K562 (cell line): ENCODE measurements around the gene SYT1. TPM values are rescaled to one million over a fixed set of nuclear protein-coding genes. Genes with fewer than 3 reads are reported as not detected.

Experiments used
- ATAC-seq: fragments of 200-7000 bp; cut with Tn5 transposase; 3 replicates; pipeline ENCODE4 v1.9.1; 2020; ENCODE audit warnings: moderate library complexity
- BruUV-seq: library from RNA; stranded (reverse); fragments of 400-500 nt; replicated peaks from 2 replicates; lab custom pipeline; 2021; lab: Mats Ljungman, UMichigan
- CTCF ChIA-PET: fragments of 300-600 bp; formaldehyde crosslinking; extraction: SDS; loops from one replicate; lab custom pipeline; 2021; ENCODE audit warnings: low intra/inter-chr PET ratio; lab: Yijun Ruan, JAX
- POLR2A ChIA-PET: fragments of 300-600, 350-650 bp; sonication (Branson Sonifier 250); formaldehyde crosslinking; extraction: SDS; loops from one replicate; lab custom pipeline; 2021; ENCODE audit warnings: antibody characterized with exemption, inconsistent platforms; lab: Yijun Ruan, JAX
- DNase-seq, 4 experiments: peaks; one replicate each; pipeline versions ENCODE4 v3.0.0 to v3.0.0-alpha.2; 2011 to 2018; ENCODE audit warnings: low spot score in 3 of 4, mixed read lengths in 3 of 4; ENCODE audit errors: extremely low read depth in 1 of 4
- FAIRE-seq: peaks from 2 replicates; lab custom pipeline; 2011; peaks lifted over from hg19 to GRCh38; lab: Jason Lieb, UNC
- H2AFZ ChIP-seq: 2 replicates; pipeline ENCODE4 v1.6.0; 2011; ENCODE audit warnings: low read depth, low read length, control low read depth, inconsistent platforms
- H3K27ac ChIP-seq: fragments of 200-600 bp; 3 replicates; pipeline ENCODE4 v1.8.0; 2011; ENCODE audit warnings: low read depth, mild to moderate bottlenecking, control low read depth, inconsistent platforms, low read length, moderate library complexity, mixed read lengths; ENCODE audit errors: extremely low read depth
- H3K27me3 ChIP-seq, 2 experiments: fragments of 300-600 bp in 1 of 2; 2 replicates in 1 of 2; 3 replicates in 1 of 2; pipeline versions ENCODE4 v1.6.0 to v1.8.0; 2011; ENCODE audit warnings: inconsistent platforms in 2 of 2, low read length in 2 of 2, mild to moderate bottlenecking in 1 of 2, mixed read lengths in 1 of 2, moderate library complexity in 1 of 2; ENCODE audit not compliant: control insufficient read depth in 2 of 2, insufficient read depth in 2 of 2
- H3K36me3 ChIP-seq: fragments of 300-600 bp; 3 replicates; pipeline ENCODE4 v1.8.0; 2011; ENCODE audit warnings: mild to moderate bottlenecking, low read length, inconsistent platforms; ENCODE audit not compliant: control insufficient read depth, insufficient read depth
- H3K4me1 ChIP-seq, 2 experiments: fragments of 200-600 bp in 1 of 2; replicated peaks in 1 of 2; 2 replicates in 1 of 2; 3 replicates in 1 of 2; pipeline versions ENCODE4 v1.5.1 to v1.8.0; 2011; ENCODE audit warnings: inconsistent platforms in 2 of 2, low read length in 2 of 2, mild to moderate bottlenecking in 1 of 2, mixed read lengths in 1 of 2, moderate library complexity in 1 of 2; ENCODE audit not compliant: control insufficient read depth in 2 of 2, insufficient read depth in 2 of 2
- H3K4me2 ChIP-seq: 2 replicates; pipeline ENCODE4 v1.6.1; 2011; ENCODE audit warnings: low read length, control low read depth, inconsistent platforms, mixed read lengths; ENCODE audit not compliant: insufficient read depth
- H3K4me3 ChIP-seq: fragments of 200-600 bp; sonication (generic), shearing (Covaris generic); 2 replicates; pipeline ENCODE4 v1.5.1; 2016; ENCODE audit warnings: control low read depth, inconsistent platforms
- H3K79me2 ChIP-seq: fragments of 200-600 bp; 3 replicates; pipeline ENCODE4 v1.8.0; 2011; ENCODE audit warnings: low read length, inconsistent platforms; ENCODE audit not compliant: control insufficient read depth, insufficient read depth
- H3K9ac ChIP-seq, 2 experiments: 2 replicates each; pipeline versions ENCODE4 v1.6.0 to v1.6.1; 2011; ENCODE audit warnings: low read depth in 2 of 2, low read length in 2 of 2, control low read depth in 1 of 2, inconsistent platforms in 1 of 2, mild to moderate bottlenecking in 1 of 2, mixed read lengths in 1 of 2; ENCODE audit not compliant: insufficient read depth in 1 of 2
- H3K9me1 ChIP-seq: one replicate; pipeline ENCODE4 v1.6.0; 2011; ENCODE audit warnings: inconsistent platforms, mild to moderate bottlenecking, low read length, moderate library complexity; ENCODE audit not compliant: control insufficient read depth, insufficient read depth
- H3K9me3 ChIP-seq: replicated peaks from 2 replicates; pipeline ENCODE4 v1.5.1; 2011; ENCODE audit warnings: low read depth, low read length, inconsistent platforms; ENCODE audit not compliant: control insufficient read depth, insufficient read depth
- H4K20me1 ChIP-seq: replicated peaks from 2 replicates; pipeline ENCODE4 v1.6.1; 2011; ENCODE audit warnings: low read length, inconsistent platforms, mixed read lengths; ENCODE audit not compliant: control insufficient read depth, insufficient read depth
- EZH2 ChIP-seq: IDR thresholded peaks from 2 replicates; pipeline ENCODE4 v1.6.1; 2012; ENCODE audit warnings: low read depth, mild to moderate bottlenecking, inconsistent platforms, low read length, borderline replicate concordance
- HMBOX1 ChIP-seq: sonication (generic); IDR thresholded peaks from 2 replicates; pipeline ENCODE4 v1.6.1; 2016
- HOMEZ ChIP-seq: fragments of 250-450 bp; sonication (Bioruptor Pico); IDR thresholded peaks from 2 replicates; pipeline ENCODE4 v1.4.0; 2020; ENCODE audit warnings: mild to moderate bottlenecking, moderate library complexity
- LARP7 ChIP-seq: fragments of 450-650 bp; IDR thresholded peaks from 2 replicates; pipeline ENCODE4 v1.6.1; 2016
- MCM3 ChIP-seq: fragments of 450-650 bp; IDR thresholded peaks from 2 replicates; pipeline ENCODE4 v1.6.1; 2016
- MIER1 ChIP-seq: fragments of 450-650 bp; IDR thresholded peaks from 2 replicates; pipeline ENCODE4 v1.6.1; 2016; ENCODE audit warnings: antibody characterized with exemption, mild to moderate bottlenecking, low read depth
- NRF1 ChIP-seq, 2 experiments: fragments of 450-650 bp; IDR thresholded peaks in 1 of 2; conservative IDR thresholded peaks in 1 of 2; 2 replicates each; pipeline ENCODE4 v1.6.1; 2014; ENCODE audit warnings: mild to moderate bottlenecking in 2 of 2
- PHF20 ChIP-seq: fragments of 450-650 bp; IDR thresholded peaks from 2 replicates; pipeline ENCODE4 v1.6.1; 2018; ENCODE audit not compliant: partially characterized antibody
- RBM34 ChIP-seq: fragments of 200-400 bp; formaldehyde crosslinking; IDR thresholded peaks from 2 replicates; pipeline ENCODE4 v1.6.1; 2018; ENCODE audit warnings: low read length, borderline replicate concordance; ENCODE audit not compliant: insufficient read depth
- SIN3A ChIP-seq, 2 experiments: fragments of 150-350 bp in 1 of 2; IDR thresholded peaks; 2 replicates each; pipeline ENCODE4 v1.6.1; 2011 to 2016; ENCODE audit warnings: borderline replicate concordance in 2 of 2, low read depth in 2 of 2, low read length in 2 of 2, mild to moderate bottlenecking in 2 of 2, moderate library complexity in 2 of 2; ENCODE audit not compliant: control insufficient read depth in 1 of 2
- SRSF3 ChIP-seq: fragments of 200-400 bp; formaldehyde crosslinking; IDR thresholded peaks from 2 replicates; pipeline ENCODE4 v1.6.1; 2016; ENCODE audit warnings: mild to moderate bottlenecking, low read length, moderate library complexity; ENCODE audit not compliant: insufficient read depth
- TSC22D4 ChIP-seq: fragments of 450-650 bp; IDR thresholded peaks from 2 replicates; pipeline ENCODE4 v1.6.1; 2016; ENCODE audit warnings: missing genetic modification characterization, missing biosample characterization, control low read depth
- ZNF644 ChIP-seq: fragments of 200-800 bp; sonication (Bioruptor generic); IDR thresholded peaks from 2 replicates; pipeline ENCODE4 v1.6.1; 2016; ENCODE audit warnings: low read depth, missing genetic modification characterization, missing compliant biosample characterization
- ZNF707 ChIP-seq: fragments of 250-450 bp; sonication (Bioruptor Pico); conservative IDR thresholded peaks from 2 replicates; pipeline ENCODE4 v1.8.0; 2022; ENCODE audit warnings: inconsistent platforms, mild to moderate bottlenecking, moderate library complexity
- WGBS: fragments of 100-300 bp; shearing (Covaris generic); methylation state at CpG from one replicate; pipeline ENCODE4 v1.1.6; 2016; ENCODE audit warnings: low coverage, mixed read lengths; ENCODE audit not compliant: insufficient coverage; ENCODE audit errors: missing lambda C conversion rate; 5-methylcytosine and 5-hydroxymethylcytosine counted together
- in situ Hi-C: fragments of 300-500 bp; cut with MboI; formaldehyde crosslinking; loops from 4 replicates; pipeline ENCODE4 v1.15.0; 2018; ENCODE audit warnings: inconsistent platforms, mixed read lengths
- intact Hi-C: fragments of 100-400 bp; cut with micrococcal nuclease; formaldehyde crosslinking; loops from 2 replicates; pipeline ENCODE4 v1.14.2; 2022
- polyA plus RNA-seq, 8 experiments: library from polyadenylated mRNA; depleted of rRNA in 4 of 8; stranded (reverse) in 5 of 8; unstranded in 3 of 8; fragments of >200 nt; fragmentation: Nextera tagmentation in 2 of 8; fragmentation: Illumina TruSeq in 1 of 8; extraction: Ambion mirVana in 2 of 8; extraction: Trizol in 1 of 8; gene quantifications; 2 replicates each; pipeline versions ENCODE4 v1.2.1 to v1.2.3, GENCODE V29; 2011 to 2014; ENCODE audit warnings: inconsistent platforms in 1 of 8, missing spikeins in 1 of 8
- total RNA-seq, 7 experiments: library from RNA; depleted of rRNA in 6 of 7; stranded (reverse); fragments of >200 nt in 6 of 7; fragmentation: Illumina TruSeq in 2 of 7; extraction: Trizol in 2 of 7; gene quantifications; 2 replicates each; pipeline versions ENCODE4 v1.2.1 to v1.2.3, GENCODE V29; 2011 to 2021; ENCODE audit warnings: low replicate concordance in 1 of 7
- TF ChIP-seq, protein P1 (sequence below): fragments of 450-650 bp; formaldehyde crosslinking; IDR thresholded peaks from 2 replicates; pipeline ENCODE4 v1.4.0; 2022; ENCODE audit warnings: missing genetic modification characterization

SYT1 gene
- total and polyA plus RNA-seq, 9 of the 15 experiments (the other 6 are each of a cell fraction or from before 2014, with no cell fraction given), result 0.03 to 0.13 (median 0.07) TPM; not detected in 4

- Histone ChIP-seq H4K20me1 (no peaks in the 10 kb centered on the region), H3K4me2 (no peak overlapping the region), H3K9me3 (no peaks in the 10 kb centered on the region), H3K4me3 (no peak overlapping the region), H3K9ac (no peak overlapping the region), H3K36me3 (no peaks in the 10 kb centered on the region), H3K27me3 (no peaks in the 10 kb centered on the region), H3K4me1 (no peaks in the 10 kb centered on the region), H3K79me2 (no peaks in the 10 kb centered on the region), H2AFZ (no peak overlapping the region), H3K27ac (no peak overlapping the region), H3K9me1 (no peaks in the 10 kb centered on the region)
- no TSS peak for BruUV-seq
- ChIA-PET CTCF (no interaction called here), POLR2A (no interaction called here)
- TF ChIP-seq SIN3A (IDR thresholded peaks at IDR 0.05; ENCODE audit: borderline replicate concordance in 2 of 2, control insufficient read depth in 1 of 2, low read depth in 2 of 2, low read length in 2 of 2) (no peak), ZNF644 (tag) (no peak), ZNF707 (CRISPR knock-in tag) (no peak), LARP7 (no peak), EZH2 (no peak), HOMEZ (CRISPR knock-in tag) (no peak), NRF1 (conservative IDR thresholded peaks at IDR 0.05 in 1 of 2, IDR thresholded peaks at IDR 0.05 in 1 of 2) (no peak), SRSF3 (no peak), HMBOX1 (no peak), RBM34 (no peak), MIER1 (no peak), MCM3 (no peak), TSC22D4 (tag) (no peak), PHF20 (no peak)
- TF ChIP-seq, protein P1, sequence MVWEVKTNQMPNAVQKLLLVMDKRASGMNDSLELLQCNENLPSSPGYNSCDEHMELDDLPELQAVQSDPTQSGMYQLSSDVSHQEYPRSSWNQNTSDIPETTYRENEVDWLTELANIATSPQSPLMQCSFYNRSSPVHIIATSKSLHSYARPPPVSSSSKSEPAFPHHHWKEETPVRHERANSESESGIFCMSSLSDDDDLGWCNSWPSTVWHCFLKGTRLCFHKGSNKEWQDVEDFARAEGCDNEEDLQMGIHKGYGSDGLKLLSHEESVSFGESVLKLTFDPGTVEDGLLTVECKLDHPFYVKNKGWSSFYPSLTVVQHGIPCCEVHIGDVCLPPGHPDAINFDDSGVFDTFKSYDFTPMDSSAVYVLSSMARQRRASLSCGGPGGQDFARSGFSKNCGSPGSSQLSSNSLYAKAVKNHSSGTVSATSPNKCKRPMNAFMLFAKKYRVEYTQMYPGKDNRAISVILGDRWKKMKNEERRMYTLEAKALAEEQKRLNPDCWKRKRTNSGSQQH (CRISPR knock-in tag), result no peak
- DNase-seq, result no peak
- WGBS, result 0% methylated on average over 1 of the region's 1 CpG
- intact Hi-C loops, result no loop called here
- in situ Hi-C loops, result no loop called here
- ATAC-seq, result no peak
- no peak for FAIRE-seq
Observed at GRCh38 chr12:79421236-79421740, 556.7 kb downstream of the SYT1 start.
